ENCODE results near the gene RAB7A.
A peak's percentile ranks its signal among the peaks of the same experiment; 100 is the strongest.
"Not testable (repeated sequence)": the region's sequence is repeated elsewhere in the genome, so short reads cannot be mapped to it uniquely, and the experiment has no call there.

RAB7A gene

GRCh38 chr3:128749561-128749960 is 23.6 kb downstream of the RAB7A start:
- not testable (repeated sequence) for DNase-seq (ENCODE audit: low read depth in 1 of 2, low spot score in 1 of 2)

- DNase-seq (ENCODE audit: low read depth in 1 of 2, low spot score in 1 of 2): no peak
Measured at GRCh38 chr3:128753715-128754114, 27.7 kb downstream of the RAB7A start.

- DNase-seq (ENCODE audit: low read depth in 1 of 2, low spot score in 1 of 2): no peak
Measured at GRCh38 chr3:128760042-128760441, 34.1 kb downstream of the RAB7A start.

- no peak for DNase-seq (ENCODE audit: low read depth in 1 of 2, low spot score in 1 of 2)
Measured at GRCh38 chr3:128760881-128761280, 34.9 kb downstream of the RAB7A start.

- no peak for DNase-seq (ENCODE audit: low read depth in 1 of 2, low spot score in 1 of 2)
Measured at GRCh38 chr3:128761392-128761791, 35.4 kb downstream of the RAB7A start.

GRCh38 chr3:128763967-128764366 is 38.0 kb downstream of the RAB7A start:
- DNase-seq (ENCODE audit: low read depth in 1 of 2, low spot score in 1 of 2): no peak

- DNase-seq (ENCODE audit: low read depth in 1 of 2, low spot score in 1 of 2): no peak
Measured at GRCh38 chr3:128764863-128765262, 38.9 kb downstream of the RAB7A start.

- no peak for DNase-seq (ENCODE audit: low read depth in 1 of 2, low spot score in 1 of 2)
Measured at GRCh38 chr3:128767094-128767750, 41.2 kb downstream of the RAB7A start.

GRCh38 chr3:128768471-128768870 is 42.5 kb downstream of the RAB7A start:
- DNase-seq (ENCODE audit: low read depth in 1 of 2, low spot score in 1 of 2): no peak

- no peak for DNase-seq (ENCODE audit: low read depth in 1 of 2, low spot score in 1 of 2)
Measured at GRCh38 chr3:128770387-128770786, 44.4 kb downstream of the RAB7A start.

GRCh38 chr3:128773189-128773588 is 47.2 kb downstream of the RAB7A start:
- not testable (repeated sequence) for DNase-seq (ENCODE audit: low read depth in 1 of 2, low spot score in 1 of 2)

- DNase-seq (ENCODE audit: low read depth in 1 of 2, low spot score in 1 of 2): not testable (repeated sequence)
Measured at GRCh38 chr3:128773592-128773991, 47.6 kb downstream of the RAB7A start.

- DNase-seq (ENCODE audit: low read depth in 1 of 2, low spot score in 1 of 2): no peak
Measured at GRCh38 chr3:128775241-128775640, 49.3 kb downstream of the RAB7A start.

GRCh38 chr3:128775906-128776542 is 50.0 kb downstream of the RAB7A start:
- DNase-seq (ENCODE audit: low read depth in 1 of 2, low spot score in 1 of 2): no peak

GRCh38 chr3:128780101-128780837 is 54.3 kb downstream of the RAB7A start:
- no peak for DNase-seq (ENCODE audit: low read depth in 1 of 2, low spot score in 1 of 2)

- no peak for DNase-seq (ENCODE audit: low read depth in 1 of 2, low spot score in 1 of 2)
Measured at GRCh38 chr3:128781164-128781563, 55.2 kb downstream of the RAB7A start.

- DNase-seq (ENCODE audit: low read depth in 1 of 2, low spot score in 1 of 2): no peak
Measured at GRCh38 chr3:128782282-128783146, 56.5 kb downstream of the RAB7A start.

- DNase-seq (ENCODE audit: low read depth in 1 of 2, low spot score in 1 of 2): no peak
Measured at GRCh38 chr3:128783774-128784173, 57.8 kb downstream of the RAB7A start.

GRCh38 chr3:128784232-128784631 is 58.2 kb downstream of the RAB7A start:
- peak in 1 of 2 donors; percentile 56 for DNase-seq (ENCODE audit: low read depth in 1 of 2, low spot score in 1 of 2)

- no peak for DNase-seq (ENCODE audit: low read depth in 1 of 2, low spot score in 1 of 2)
Measured at GRCh38 chr3:128784843-128785242, 58.9 kb downstream of the RAB7A start.

- no peak for DNase-seq (ENCODE audit: low read depth in 1 of 2, low spot score in 1 of 2)
Measured at GRCh38 chr3:128786434-128787020, 60.5 kb downstream of the RAB7A start.
